HepG2 (cell line): Measurements from ENCODE around the gene KIF1C. TPM values are rescaled to one million over a fixed set of nuclear protein-coding genes. Genes with fewer than 3 reads are reported as not detected.

ENCODE experiments used
- DR1 ChIP-seq: sonication (generic); formaldehyde crosslinking; IDR thresholded peaks from 2 replicates; pipeline ENCODE4 v1.8.0; 2021; ENCODE audit warnings: mild to moderate bottlenecking, missing genetic modification reagents, inconsistent platforms
- GATA4 ChIP-seq: sonication (generic); IDR thresholded peaks from 2 replicates; pipeline ENCODE4 v1.6.1; 2016; ENCODE audit warnings: antibody characterized with exemption, low read depth, borderline replicate concordance
- HIVEP1 ChIP-seq: sonication (generic); formaldehyde crosslinking; IDR thresholded peaks from 2 replicates; pipeline ENCODE4 v1.4.0; 2020; ENCODE audit warnings: mild to moderate bottlenecking, missing genetic modification reagents
- HNF1B ChIP-seq: sonication (generic); formaldehyde crosslinking; IDR thresholded peaks from 2 replicates; pipeline ENCODE4 v1.5.1; 2020; ENCODE audit warnings: mild to moderate bottlenecking, moderate library complexity, missing genetic modification reagents
- IKZF4 ChIP-seq: sonication (generic); formaldehyde crosslinking; IDR thresholded peaks from 2 replicates; pipeline ENCODE4 v1.5.1; 2020; ENCODE audit warnings: borderline replicate concordance, mild to moderate bottlenecking, low read depth, missing genetic modification reagents; ENCODE audit errors: not compliant biosample characterization
- POLR2AphosphoS5 ChIP-seq: IDR thresholded peaks from 2 replicates; pipeline ENCODE4 v1.6.1; 2012; ENCODE audit warnings: low read depth, low read length
- REST ChIP-seq, 2 experiments: IDR thresholded peaks; 2 replicates each; pipeline ENCODE4 v1.6.1; 2011 to 2012; ENCODE audit warnings: low read length in 2 of 2, borderline replicate concordance in 1 of 2, low read depth in 1 of 2, mild to moderate bottlenecking in 1 of 2, moderate library complexity in 1 of 2
- SOX13 ChIP-seq, 3 experiments: fragments of 450-650 bp in 1 of 3; sonication (generic) in 1 of 3; formaldehyde crosslinking in 1 of 3; IDR thresholded peaks in 2 of 3; conservative IDR thresholded peaks in 1 of 3; 2 replicates each; pipeline versions ENCODE4 v1.5.0 to v1.6.1; 2016 to 2020; ENCODE audit warnings: antibody characterized with exemption in 1 of 3, mild to moderate bottlenecking in 1 of 3, missing compliant biosample characterization in 1 of 3, missing genetic modification reagents in 1 of 3, moderate library complexity in 1 of 3
- SP5 ChIP-seq: IDR thresholded peaks from 2 replicates; pipeline ENCODE4 v1.6.1; 2016; ENCODE audit warnings: low read depth, borderline replicate concordance
- ZBTB33 ChIP-seq: sonication (generic); formaldehyde crosslinking; IDR thresholded peaks from 2 replicates; pipeline ENCODE4 v1.4.0; 2020; ENCODE audit warnings: missing genetic modification reagents
- ZNF335 ChIP-seq: sonication (generic); formaldehyde crosslinking; IDR thresholded peaks from 2 replicates; pipeline ENCODE4 v1.4.0; 2020; ENCODE audit warnings: missing genetic modification reagents
- ZNF775 ChIP-seq: sonication (generic); formaldehyde crosslinking; IDR thresholded peaks from 2 replicates; pipeline ENCODE4 v1.4.0; 2020; ENCODE audit warnings: missing genetic modification reagents, mild to moderate bottlenecking, moderate library complexity, borderline replicate concordance
- polyA plus RNA-seq, 8 experiments: library from polyadenylated mRNA; depleted of rRNA in 3 of 8; stranded (reverse) in 7 of 8; unstranded in 1 of 8; fragments of >200 nt; fragmentation: Illumina TruSeq in 4 of 8; extraction: Trizol in 4 of 8; gene quantifications; 2 replicates each; pipeline versions ENCODE4 v1.2.1 to v1.2.3, GENCODE V29; 2011 to 2016; ENCODE audit warnings: low read depth in 4 of 8, missing spikeins in 1 of 8, mixed read lengths in 1 of 8; ENCODE audit not compliant: insufficient read depth in 1 of 8
- total RNA-seq, 5 experiments: library from RNA; depleted of rRNA; stranded (reverse); fragments of >200 nt; fragmentation: Illumina TruSeq; extraction: Trizol; gene quantifications; 2 replicates each; pipeline ENCODE4 v1.2.3, GENCODE V29; 2016; ENCODE audit warnings: low read depth in 1 of 5
- TF ChIP-seq, protein P1 (sequence below): sonication (generic); formaldehyde crosslinking; IDR thresholded peaks from 2 replicates; pipeline ENCODE4 v1.5.1; 2020; ENCODE audit warnings: missing genetic modification reagents, mild to moderate bottlenecking, borderline replicate concordance
- TF ChIP-seq, protein P2 (sequence below), 2 experiments: sonication (generic) in 1 of 2; formaldehyde crosslinking in 1 of 2; IDR thresholded peaks; 2 replicates each; pipeline versions ENCODE4 v1.4.0 to v1.6.1; 2016 to 2020; ENCODE audit warnings: borderline replicate concordance in 1 of 2, low read depth in 1 of 2, mild to moderate bottlenecking in 1 of 2, missing genetic modification reagents in 1 of 2

Gene KIF1C
- total and polyA plus RNA-seq, 2 of the 13 experiments (the other 11 are each of a cell fraction or from before 2014, with no cell fraction given), result 70.0 to 104 TPM

GRCh38 chr17:4950746-4951204, 47.0 kb upstream of the KIF1C start, which contains the start of gene ENO3 (continued):
- TF ChIP-seq HNF1B (CRISPR knock-in tag) (peak; percentile 25; the same call in 1 of the 2 replicates), ZBTB33 (no peak), HIVEP1 (CRISPR knock-in tag) (0 out of 2 replicates have a peak, but pooled peaks have one; percentile 58), ZNF775 (CRISPR knock-in tag) (peak; percentile 51; the same call in 1 of the 2 replicates), GATA4 (0 out of 2 replicates have a peak, but pooled peaks have one; percentile 30), SOX13 (IDR thresholded peaks at IDR 0.05) (no peak), SOX13 (CRISPR knock-in tag; conservative IDR thresholded peaks at IDR 0.05 in 1 of 2, IDR thresholded peaks at IDR 0.05 in 1 of 2) (peak in 1 of 2 experiments; percentile 44; a peak in 1 of 4 replicates), REST (IDR thresholded peaks at IDR 0.05; ENCODE audit: borderline replicate concordance in 1 of 2, low read depth in 1 of 2, low read length in 2 of 2) (no peak), IKZF4 (no peak), DR1 (CRISPR knock-in tag) (0 out of 2 replicates have a peak, but pooled peaks have one; percentile 54), POLR2AphosphoS5 (peak; percentile 79), ZNF335 (CRISPR knock-in tag) (peak; percentile 24; the same call in 1 of the 2 replicates), SP5 (CRISPR knock-in tag) (peak; percentile 62; the same call in 1 of the 2 replicates)
- TF ChIP-seq, protein P1, sequence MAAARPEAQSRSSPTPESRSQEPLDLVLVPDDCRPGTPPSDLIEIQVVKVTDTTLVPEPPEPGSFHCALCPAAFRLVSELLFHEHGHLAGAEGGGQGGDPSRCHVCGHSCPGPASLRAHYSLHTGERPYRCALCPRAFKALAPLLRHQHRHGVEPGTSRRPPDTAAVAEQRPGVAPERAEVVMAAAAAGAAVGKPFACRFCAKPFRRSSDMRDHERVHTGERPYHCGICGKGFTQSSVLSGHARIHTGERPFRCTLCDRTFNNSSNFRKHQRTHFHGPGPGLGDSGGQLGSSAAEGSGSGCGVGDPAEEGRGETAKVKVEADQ (CRISPR knock-in tag), result no peak
- TF ChIP-seq, protein P2, sequence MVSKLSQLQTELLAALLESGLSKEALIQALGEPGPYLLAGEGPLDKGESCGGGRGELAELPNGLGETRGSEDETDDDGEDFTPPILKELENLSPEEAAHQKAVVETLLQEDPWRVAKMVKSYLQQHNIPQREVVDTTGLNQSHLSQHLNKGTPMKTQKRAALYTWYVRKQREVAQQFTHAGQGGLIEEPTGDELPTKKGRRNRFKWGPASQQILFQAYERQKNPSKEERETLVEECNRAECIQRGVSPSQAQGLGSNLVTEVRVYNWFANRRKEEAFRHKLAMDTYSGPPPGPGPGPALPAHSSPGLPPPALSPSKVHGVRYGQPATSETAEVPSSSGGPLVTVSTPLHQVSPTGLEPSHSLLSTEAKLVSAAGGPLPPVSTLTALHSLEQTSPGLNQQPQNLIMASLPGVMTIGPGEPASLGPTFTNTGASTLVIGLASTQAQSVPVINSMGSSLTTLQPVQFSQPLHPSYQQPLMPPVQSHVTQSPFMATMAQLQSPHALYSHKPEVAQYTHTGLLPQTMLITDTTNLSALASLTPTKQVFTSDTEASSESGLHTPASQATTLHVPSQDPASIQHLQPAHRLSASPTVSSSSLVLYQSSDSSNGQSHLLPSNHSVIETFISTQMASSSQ (IDR thresholded peaks at IDR 0.05; ENCODE audit: low read depth), result no peak
- TF ChIP-seq, protein P2 (CRISPR knock-in tag; IDR thresholded peaks at IDR 0.05; ENCODE audit: borderline replicate concordance), result peak; percentile 49; the same call in 1 of the 2 replicates
